Type B pancreatic cell (in vitro differentiated cells): ENCODE data around the gene DRG1. TPM values are rescaled to one million over a fixed set of nuclear protein-coding genes. Genes with fewer than 3 reads are reported as not detected.
"Not testable (repeated sequence)": the region's sequence is repeated elsewhere in the genome, so short reads cannot be mapped to it uniquely, and the experiment has no call there.

Experiments used
- DNase-seq: peaks from one replicate; pipeline ENCODE4 v3.0.0; 2021; ENCODE audit warnings: mixed read lengths; ENCODE audit not compliant: unreplicated experiment; ENCODE audit errors: extremely low spot score
- H3K27ac Mint-ChIP-seq: 2 replicates; pipeline ENCODE4 v1.8.0; 2021; ENCODE audit warnings: mild to moderate bottlenecking, mixed read lengths
- H3K27me3 Mint-ChIP-seq: 2 replicates; pipeline ENCODE4 v1.8.0; 2021; ENCODE audit warnings: mixed read lengths
- H3K36me3 Mint-ChIP-seq: 2 replicates; pipeline ENCODE4 v1.8.0; 2021; ENCODE audit warnings: mixed read lengths
- H3K4me1 Mint-ChIP-seq: one replicate; pipeline ENCODE4 v1.8.0; 2021; ENCODE audit warnings: mixed read lengths; ENCODE audit not compliant: unreplicated experiment
- H3K4me3 Mint-ChIP-seq: 2 replicates; pipeline ENCODE4 v1.8.0; 2021; ENCODE audit warnings: mild to moderate bottlenecking, mixed read lengths
- H3K9me3 Mint-ChIP-seq: 2 replicates; pipeline ENCODE4 v1.8.0; 2021; ENCODE audit warnings: mixed read lengths
- total RNA-seq: library from RNA; stranded (reverse); gene quantifications from 2 replicates; pipeline ENCODE4 v1.2.1, GENCODE V29; 2021; ENCODE audit warnings: low replicate concordance
- TF ChIP-seq, protein P1 (sequence below): fragments of 200-600 bp; sonication (generic); conservative IDR thresholded peaks from 2 replicates; pipeline ENCODE4 v1.5.0; 2021; ENCODE audit warnings: antibody characterized with exemption, mild to moderate bottlenecking

The DRG1 gene
- total RNA-seq, 1 donor from 2014 or later, result 74.1 TPM

DNA sequence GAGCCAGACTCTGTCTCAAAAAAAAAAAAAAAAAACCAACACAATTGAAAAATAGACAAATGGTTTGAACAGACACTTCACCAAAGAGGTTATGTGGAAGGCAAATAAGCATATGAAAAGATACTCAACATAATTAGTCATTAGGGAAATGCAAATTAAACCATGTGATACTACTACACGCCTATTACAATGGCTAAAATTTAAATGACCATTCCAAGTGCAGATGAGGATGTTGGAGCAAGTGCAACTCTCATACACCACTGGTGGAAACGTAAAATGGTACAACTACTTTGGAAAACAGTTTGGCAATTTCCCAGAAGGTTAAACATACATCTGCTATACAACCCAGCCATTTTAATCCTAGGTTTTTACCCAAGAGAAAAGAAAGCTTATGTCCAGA is 65.9 kb downstream of the DRG1 start:
- Mint-ChIP-seq H3K36me3 (peaks cover 27% of the 10 kb centered on the region), H3K27me3 (no peaks in the 10 kb centered on the region), H3K4me3 (no peak overlapping the region), H3K4me1 (no peaks in the 10 kb centered on the region), H3K9me3 (no peaks in the 10 kb centered on the region), H3K27ac (no peak overlapping the region)
- TF ChIP-seq, protein P1, sequence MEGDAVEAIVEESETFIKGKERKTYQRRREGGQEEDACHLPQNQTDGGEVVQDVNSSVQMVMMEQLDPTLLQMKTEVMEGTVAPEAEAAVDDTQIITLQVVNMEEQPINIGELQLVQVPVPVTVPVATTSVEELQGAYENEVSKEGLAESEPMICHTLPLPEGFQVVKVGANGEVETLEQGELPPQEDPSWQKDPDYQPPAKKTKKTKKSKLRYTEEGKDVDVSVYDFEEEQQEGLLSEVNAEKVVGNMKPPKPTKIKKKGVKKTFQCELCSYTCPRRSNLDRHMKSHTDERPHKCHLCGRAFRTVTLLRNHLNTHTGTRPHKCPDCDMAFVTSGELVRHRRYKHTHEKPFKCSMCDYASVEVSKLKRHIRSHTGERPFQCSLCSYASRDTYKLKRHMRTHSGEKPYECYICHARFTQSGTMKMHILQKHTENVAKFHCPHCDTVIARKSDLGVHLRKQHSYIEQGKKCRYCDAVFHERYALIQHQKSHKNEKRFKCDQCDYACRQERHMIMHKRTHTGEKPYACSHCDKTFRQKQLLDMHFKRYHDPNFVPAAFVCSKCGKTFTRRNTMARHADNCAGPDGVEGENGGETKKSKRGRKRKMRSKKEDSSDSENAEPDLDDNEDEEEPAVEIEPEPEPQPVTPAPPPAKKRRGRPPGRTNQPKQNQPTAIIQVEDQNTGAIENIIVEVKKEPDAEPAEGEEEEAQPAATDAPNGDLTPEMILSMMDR, result no peak
- DNase-seq, result no peak

DNA sequence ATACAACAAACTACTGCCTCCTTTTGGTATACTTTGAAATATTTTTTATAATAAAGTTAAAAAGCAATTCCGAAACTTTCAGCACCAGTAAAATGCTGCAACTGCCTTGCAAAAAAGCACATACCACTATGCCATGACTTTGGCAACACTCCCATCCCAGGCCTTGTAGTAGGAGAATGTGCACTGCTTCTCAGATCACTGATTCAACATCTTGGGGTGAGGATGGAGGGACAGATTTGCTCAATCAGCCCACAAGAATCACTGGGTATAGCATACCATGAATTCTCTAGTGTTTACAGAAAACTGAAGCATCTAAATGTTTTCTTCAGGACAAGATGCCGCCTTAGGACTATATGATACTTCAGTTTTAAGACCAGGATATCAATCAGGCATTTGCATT is 75.3 kb downstream of the DRG1 start:
- DNase-seq, result no peak
- Mint-ChIP-seq H3K4me1 (no peaks in the 10 kb centered on the region), H3K36me3 (peaks cover 17% of the 10 kb centered on the region), H3K27me3 (no peaks in the 10 kb centered on the region), H3K9me3 (no peaks in the 10 kb centered on the region), H3K4me3 (no peak overlapping the region), H3K27ac (no peak overlapping the region)
- TF ChIP-seq, protein P1, result no peak

DNA sequence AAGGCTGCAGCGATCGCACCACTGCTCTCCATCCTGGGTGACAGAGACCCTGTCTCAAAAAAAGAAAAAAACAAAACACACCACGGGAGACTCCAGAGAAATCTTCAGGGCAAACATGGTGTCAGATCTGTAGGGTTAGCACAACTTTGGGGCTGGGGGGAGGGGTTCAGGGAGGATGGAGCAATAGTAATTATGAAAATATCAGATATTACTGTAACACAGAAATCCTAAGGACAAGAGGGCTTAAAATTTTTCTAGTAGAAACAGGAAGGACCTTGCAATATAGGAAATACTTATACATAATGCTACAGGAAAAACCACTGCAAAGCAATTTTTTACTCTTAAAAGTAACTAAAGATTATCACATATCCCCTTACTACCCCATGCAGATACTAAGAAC is 76.4 kb downstream of the DRG1 start:
- Mint-ChIP-seq H3K36me3 (peaks cover 17% of the 10 kb centered on the region), H3K27ac (no peak overlapping the region), H3K4me1 (no peaks in the 10 kb centered on the region), H3K9me3 (no peaks in the 10 kb centered on the region), H3K4me3 (no peak overlapping the region), H3K27me3 (no peaks in the 10 kb centered on the region)
- TF ChIP-seq, protein P1, result no peak
- DNase-seq, result no peak

DNA sequence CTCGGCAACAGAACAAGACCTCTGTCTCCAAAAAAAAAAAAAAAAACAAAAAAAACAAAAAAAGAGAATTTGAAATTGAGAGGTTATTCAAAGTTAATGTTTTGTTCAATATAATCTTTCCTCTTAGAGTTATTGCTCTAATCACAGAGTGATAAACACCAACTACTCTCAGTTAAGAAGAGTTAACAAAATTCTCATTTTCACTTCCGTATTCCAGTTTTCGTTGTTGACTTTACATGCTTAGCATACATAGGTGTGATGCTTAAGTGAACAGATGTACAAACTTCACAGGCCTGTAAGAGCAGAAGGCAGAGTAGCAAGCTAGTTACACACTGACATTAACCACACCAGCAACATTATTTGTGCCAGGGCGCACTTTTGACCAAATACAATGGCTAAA is 77.9 kb downstream of the DRG1 start:
- TF ChIP-seq, protein P1, result no peak
- H3K9me3 Mint-ChIP-seq, result no peaks in the 10 kb centered on the region
- no peaks in the 10 kb centered on the region for H3K27me3 Mint-ChIP-seq
- H3K4me1 Mint-ChIP-seq, result no peaks in the 10 kb centered on the region
- H3K4me3 Mint-ChIP-seq, result no peak overlapping the region
- no peak for DNase-seq
- peaks cover 20% of the 10 kb centered on the region for H3K36me3 Mint-ChIP-seq
- no peak overlapping the region for H3K27ac Mint-ChIP-seq

DNA sequence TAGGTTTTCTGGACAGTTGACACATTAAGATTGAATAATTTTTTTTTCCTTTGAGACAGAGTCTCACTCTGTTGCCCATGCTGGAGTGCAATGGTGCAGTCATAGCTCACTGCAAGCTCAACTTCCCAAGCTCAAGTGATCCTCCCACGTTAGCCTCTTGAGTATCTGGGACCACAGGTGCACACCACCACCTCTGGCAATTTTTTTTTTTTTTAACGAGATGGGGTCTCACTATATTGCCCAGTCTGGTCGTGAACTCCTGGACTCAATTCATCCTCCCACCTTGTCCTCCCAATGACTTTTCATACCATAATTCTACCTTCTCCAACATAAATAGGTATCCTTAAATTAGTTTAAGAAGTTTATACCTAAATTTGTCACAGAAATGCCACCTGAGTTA is 81.7 kb downstream of the DRG1 start:
- H3K4me1 Mint-ChIP-seq, result no peaks in the 10 kb centered on the region
- H3K9me3 Mint-ChIP-seq, result no peaks in the 10 kb centered on the region
- peaks cover 28% of the 10 kb centered on the region for H3K36me3 Mint-ChIP-seq
- no peak overlapping the region for H3K27ac Mint-ChIP-seq
- H3K27me3 Mint-ChIP-seq, result no peaks in the 10 kb centered on the region
- H3K4me3 Mint-ChIP-seq, result no peak overlapping the region
- TF ChIP-seq, protein P1, result no peak
- no peak for DNase-seq

DNA sequence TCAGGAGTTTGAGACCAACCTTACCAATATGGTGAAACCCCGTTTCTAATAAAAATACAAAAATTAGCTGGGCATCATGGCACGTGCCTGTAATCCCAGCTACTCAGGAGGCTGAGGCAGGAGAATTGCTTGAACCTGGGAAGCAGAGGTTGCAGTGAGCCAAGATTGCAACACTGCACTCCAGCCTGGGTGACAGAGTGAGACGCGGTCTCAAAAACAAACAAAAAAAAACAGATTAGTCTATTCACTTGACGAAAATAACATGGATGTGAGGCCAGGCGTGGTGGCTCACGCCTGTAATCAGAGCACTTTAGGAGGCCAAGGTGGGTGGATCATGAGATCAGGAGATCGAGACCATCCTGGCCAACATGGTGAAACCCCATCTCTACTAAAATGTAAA is 83.1 kb downstream of the DRG1 start:
- H3K4me3 Mint-ChIP-seq, H3K27me3 Mint-ChIP-seq, DNase-seq, H3K27ac Mint-ChIP-seq, H3K4me1 Mint-ChIP-seq, H3K9me3 Mint-ChIP-seq: not testable (repeated sequence)
- H3K36me3 Mint-ChIP-seq, result peaks cover 23% of the 10 kb centered on the region

Other genes with a start within 250 kb of the DRG1 start
- gene RNF185, start 239.4 kb upstream of the DRG1 start, total RNA-seq, result 32.6 and 41.2 TPM in 2 replicates
- gene LIMK2, start 187.3 kb upstream of the DRG1 start, total RNA-seq, result 46.6 and 127 TPM in 2 replicates
- gene PIK3IP1, start 107.1 kb upstream of the DRG1 start, total RNA-seq, result 21.0 and 36.8 TPM in 2 replicates
- 40.9 and 57.8 TPM in 2 replicates for gene PATZ1, start 53.3 kb upstream of the DRG1 start, total RNA-seq
- gene EIF4ENIF1, start 90.2 kb downstream of the DRG1 start, total RNA-seq, result 38.8 and 42.6 TPM in 2 replicates
- gene SFI1, start 96.9 kb downstream of the DRG1 start, total RNA-seq, result 28.7 and 50.3 TPM in 2 replicates